Mesendoderm (in vitro differentiated cells): Measurements from ENCODE around the gene NGDN.

Experiments used
- DNase-seq: peaks from one replicate; pipeline ENCODE4 v3.0.0; 2013
- H2AK5ac ChIP-seq: 2 replicates; pipeline ENCODE4 v1.6.1; 2013; ENCODE audit warnings: low read length, inconsistent platforms
- H2BK120ac ChIP-seq: 2 replicates; pipeline ENCODE4 v1.6.1; 2013; ENCODE audit warnings: low read depth, mild to moderate bottlenecking, low read length, moderate library complexity, mixed read lengths
- H2BK15ac ChIP-seq: replicated peaks from 2 replicates; pipeline ENCODE4 v1.6.1; 2013; ENCODE audit warnings: low read depth, mild to moderate bottlenecking, moderate library complexity
- H2BK5ac ChIP-seq: 2 replicates; pipeline ENCODE4 v1.6.1; 2013; ENCODE audit warnings: low read length, inconsistent platforms
- H3K18ac ChIP-seq: 2 replicates; pipeline ENCODE4 v1.6.1; 2013; ENCODE audit warnings: mild to moderate bottlenecking, low read length, mixed read lengths
- H3K23ac ChIP-seq: one replicate; pipeline ENCODE4 v1.6.1; 2013; ENCODE audit warnings: low read length
- H3K27ac ChIP-seq: 2 replicates; pipeline ENCODE4 v1.5.1; 2013; ENCODE audit warnings: low read depth, mild to moderate bottlenecking, inconsistent platforms, low read length, moderate library complexity
- H3K27me3 ChIP-seq: 2 replicates; pipeline ENCODE4 v1.6.1; 2013; ENCODE audit warnings: low read length, control low read depth, mild to moderate bottlenecking, inconsistent platforms; ENCODE audit not compliant: insufficient read depth, poor library complexity
- H3K36me3 ChIP-seq: 2 replicates; pipeline ENCODE4 v1.6.1; 2013; ENCODE audit warnings: low read length, inconsistent platforms; ENCODE audit not compliant: control insufficient read depth, insufficient read depth
- H3K4ac ChIP-seq: one replicate; pipeline ENCODE4 v1.6.1; 2013; ENCODE audit warnings: low read depth, mild to moderate bottlenecking, low read length, moderate library complexity
- H3K4me1 ChIP-seq: 2 replicates; pipeline ENCODE4 v1.6.1; 2013; ENCODE audit warnings: low read depth, low read length, inconsistent platforms; ENCODE audit not compliant: control insufficient read depth
- H3K4me2 ChIP-seq: 2 replicates; pipeline ENCODE4 v1.6.1; 2013; ENCODE audit warnings: low read length
- H3K4me3 ChIP-seq: 2 replicates; pipeline ENCODE4 v1.5.1; 2013; ENCODE audit warnings: mild to moderate bottlenecking, low read length
- H3K56ac ChIP-seq: one replicate; pipeline ENCODE4 v1.6.1; 2013; ENCODE audit warnings: low read length
- H3K79me1 ChIP-seq: 2 replicates; pipeline ENCODE4 v1.6.1; 2013; ENCODE audit warnings: low read length, inconsistent platforms
- H3K79me2 ChIP-seq: 2 replicates; pipeline ENCODE4 v1.6.1; 2013; ENCODE audit warnings: mild to moderate bottlenecking, low read length; ENCODE audit not compliant: control insufficient read depth, insufficient read depth
- H3K9ac ChIP-seq: 2 replicates; pipeline ENCODE4 v1.6.1; 2013; ENCODE audit warnings: low read length, inconsistent platforms
- H4K5ac ChIP-seq: one replicate; pipeline ENCODE4 v1.6.1; 2013; ENCODE audit warnings: low read length
- H4K8ac ChIP-seq: one replicate; pipeline ENCODE4 v1.6.1; 2013; ENCODE audit warnings: low read depth, mild to moderate bottlenecking, control low read depth, low read length, moderate library complexity
- WGBS: extraction: QIAGEN DNeasy Blood & Tissue Kit; methylation state at CpG from one replicate; pipeline ENCODE4 v1.1.7; 2013; ENCODE audit warnings: low lambda C conversion rate, missing lambda C conversion rate; ENCODE audit not compliant: insufficient coverage; ENCODE audit errors: extremely low coverage; 5-methylcytosine and 5-hydroxymethylcytosine counted together

Gene NGDN

GRCh38 chr14:23437133-23438100 is 32.1 kb upstream of the NGDN start:
- no peak overlapping the region for H2BK15ac ChIP-seq
- H3K4me3 ChIP-seq = no peak overlapping the region
- H4K5ac ChIP-seq = no peak overlapping the region
- H3K18ac ChIP-seq = no peak overlapping the region
- DNase-seq = no peak
- no peaks in the 10 kb centered on the region for H3K27me3 ChIP-seq
- no peak overlapping the region for H2BK120ac ChIP-seq
- H3K4me2 ChIP-seq = no peak overlapping the region
- no peak overlapping the region for H2BK5ac ChIP-seq
- H3K56ac ChIP-seq = no peak overlapping the region
- H3K4me1 ChIP-seq = no peaks in the 10 kb centered on the region
- WGBS = no CpG with 5 or more reads among the region's 8 CpGs
- H4K8ac ChIP-seq = no peak overlapping the region
- no peak overlapping the region for H3K27ac ChIP-seq
- no peak overlapping the region for H3K23ac ChIP-seq
- no peak overlapping the region for H3K9ac ChIP-seq
- H3K79me1 ChIP-seq = no peaks in the 10 kb centered on the region
- H3K36me3 ChIP-seq = no peaks in the 10 kb centered on the region
- no peak overlapping the region for H3K4ac ChIP-seq
- no peaks in the 10 kb centered on the region for H3K79me2 ChIP-seq
- no peak overlapping the region for H2AK5ac ChIP-seq

DNA sequence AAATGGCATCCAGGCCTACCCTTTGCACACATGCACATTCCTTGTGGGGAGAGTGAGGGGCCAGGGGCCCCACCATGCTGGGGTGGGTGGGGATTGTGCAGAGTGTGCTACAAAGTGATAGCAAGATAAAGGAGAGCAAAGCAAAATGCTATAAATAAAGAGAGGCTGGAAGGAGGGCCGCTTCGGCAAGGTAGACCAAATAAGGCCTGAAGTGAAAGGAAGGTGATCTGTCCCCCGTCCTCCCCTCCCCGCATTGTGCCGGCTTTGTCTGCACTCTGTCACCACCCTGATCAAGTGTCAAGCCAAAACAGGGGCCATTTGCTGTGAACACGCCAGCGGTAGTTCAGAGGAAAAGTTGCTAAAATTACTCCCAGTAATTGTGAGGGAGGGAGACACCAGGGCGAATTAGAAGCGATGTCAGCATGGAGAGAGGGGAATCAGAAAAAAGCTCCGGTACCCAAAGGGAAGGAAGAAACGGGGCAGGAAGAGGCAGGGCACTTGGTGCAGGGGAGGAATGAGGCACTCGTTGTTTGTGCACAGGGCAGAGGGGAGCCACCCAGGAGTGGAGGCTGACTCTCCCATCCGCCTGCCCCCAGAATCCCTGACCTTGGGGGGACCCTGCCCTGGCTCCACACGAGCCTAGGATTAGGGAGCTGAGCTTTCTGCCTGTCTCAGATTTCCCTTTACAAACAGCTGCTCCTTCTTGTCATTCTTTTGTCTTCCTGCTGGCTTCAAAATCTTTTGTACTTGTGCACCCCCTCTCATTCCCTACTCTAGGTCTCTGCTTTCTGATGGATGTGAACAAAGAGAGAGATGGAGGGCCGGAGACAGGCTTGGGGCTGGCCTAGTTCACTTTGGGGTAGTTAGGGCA is 31.2 kb upstream of the NGDN start:
- Histone ChIP-seq H3K27me3 (no peaks in the 10 kb centered on the region), H2BK120ac (no peak overlapping the region), H4K5ac (no peak overlapping the region), H3K23ac (no peak overlapping the region), H3K18ac (no peak overlapping the region), H4K8ac (no peak overlapping the region), H3K56ac (no peak overlapping the region), H3K9ac (no peak overlapping the region), H3K4me1 (no peaks in the 10 kb centered on the region), H3K27ac (no peak overlapping the region), H3K79me1 (no peaks in the 10 kb centered on the region), H2AK5ac (no peak overlapping the region), H3K4me3 (no peak overlapping the region), H3K4ac (no peak overlapping the region), H2BK5ac (no peak overlapping the region), H3K4me2 (no peak overlapping the region), H2BK15ac (no peak overlapping the region), H3K36me3 (no peaks in the 10 kb centered on the region), H3K79me2 (no peaks in the 10 kb centered on the region)
- no CpG with 5 or more reads among the region's 15 CpGs for WGBS
- DNase-seq = no peak

DNA sequence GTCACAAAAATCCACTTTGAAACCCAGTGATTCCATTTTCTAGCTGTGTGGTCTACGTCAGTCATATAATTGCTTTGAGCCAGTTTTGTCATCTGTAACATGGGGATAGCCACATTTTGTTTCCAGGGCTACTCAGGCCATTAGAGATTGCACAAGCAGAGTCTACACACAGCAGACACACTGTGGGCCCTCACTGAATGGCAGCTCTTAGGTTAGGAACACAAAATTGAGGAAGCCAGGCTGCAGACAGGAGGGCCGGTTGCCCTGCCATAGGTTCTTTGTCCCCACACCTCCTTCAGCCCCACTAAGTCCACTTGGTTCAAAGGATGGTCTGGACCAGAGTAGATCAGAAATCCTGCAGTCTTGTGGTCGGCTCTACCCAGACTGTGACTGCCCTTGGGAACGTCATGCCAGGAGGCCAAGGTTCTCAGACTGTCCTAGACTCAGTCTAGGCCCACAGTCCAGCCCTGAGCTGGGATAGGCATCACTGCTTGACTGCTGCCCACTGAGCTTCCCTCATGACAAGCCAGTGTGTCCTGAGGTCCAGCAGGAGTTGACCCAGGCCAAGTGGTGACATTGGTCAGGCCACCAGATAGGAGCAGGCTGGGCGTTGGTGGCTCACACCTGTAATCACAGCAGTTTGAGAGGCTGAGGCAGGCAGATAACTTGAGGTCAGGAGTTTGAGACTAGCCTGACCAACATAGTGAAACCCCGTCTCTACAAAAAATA is 30.2 kb upstream of the NGDN start:
- Histone ChIP-seq H2BK15ac (no peak overlapping the region), H3K27ac (no peak overlapping the region), H4K8ac (no peak overlapping the region), H3K36me3 (no peaks in the 10 kb centered on the region), H2AK5ac (no peak overlapping the region), H4K5ac (no peak overlapping the region), H3K23ac (no peak overlapping the region), H3K4ac (no peak overlapping the region), H3K79me2 (no peaks in the 10 kb centered on the region), H3K4me2 (no peak overlapping the region), H3K79me1 (no peaks in the 10 kb centered on the region), H3K4me3 (no peak overlapping the region), H3K27me3 (no peaks in the 10 kb centered on the region), H2BK120ac (no peak overlapping the region), H3K18ac (no peak overlapping the region), H3K4me1 (no peaks in the 10 kb centered on the region), H3K56ac (no peak overlapping the region), H2BK5ac (no peak overlapping the region), H3K9ac (no peak overlapping the region)
- DNase-seq = no peak
- no CpG with 5 or more reads among the region's 6 CpGs for WGBS

DNA sequence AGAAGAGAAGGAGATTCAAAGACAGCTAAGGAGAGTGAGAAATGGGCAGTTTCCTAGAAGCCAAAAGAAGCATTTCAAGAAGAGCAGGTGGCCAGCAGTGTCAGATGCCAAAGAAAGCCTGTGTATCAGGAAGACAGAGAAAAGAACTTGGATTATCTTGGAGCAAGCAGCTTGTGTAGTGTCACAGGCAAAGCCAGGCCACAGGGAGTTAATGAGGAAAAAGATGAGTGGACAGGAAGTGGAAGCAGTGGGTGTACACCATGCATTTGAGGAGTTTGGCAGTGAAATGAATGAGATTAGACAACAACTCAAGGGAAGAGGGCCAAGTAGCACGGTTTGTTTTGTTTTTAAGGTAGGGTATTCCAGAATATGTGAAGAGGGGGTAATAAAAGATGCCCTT is 28.4 kb upstream of the NGDN start:
- Histone ChIP-seq H3K4ac (no peak overlapping the region), H3K18ac (no peak overlapping the region), H3K4me1 (no peaks in the 10 kb centered on the region)

GRCh38 chr14:23442721-23443356 is 26.7 kb upstream of the NGDN start:
- Histone ChIP-seq H3K4me3 (no peak overlapping the region), H3K18ac (no peak overlapping the region)

More for the DNA sequence above, 28.4 kb upstream of the NGDN start:
- no CpG with 5 or more reads among the region's 1 CpG for WGBS
- Histone ChIP-seq H3K27ac (no peak overlapping the region), H2BK120ac (no peak overlapping the region), H3K36me3 (no peaks in the 10 kb centered on the region), H3K79me1 (no peaks in the 10 kb centered on the region), H3K79me2 (no peaks in the 10 kb centered on the region), H2AK5ac (no peak overlapping the region), H4K8ac (no peak overlapping the region), H3K4me2 (no peak overlapping the region), H4K5ac (no peak overlapping the region), H2BK15ac (no peak overlapping the region), H2BK5ac (no peak overlapping the region), H3K27me3 (no peaks in the 10 kb centered on the region), H3K23ac (no peak overlapping the region), H3K9ac (no peak overlapping the region), H3K56ac (no peak overlapping the region), H3K4me3 (no peak overlapping the region)
- no peak for DNase-seq

More at GRCh38 chr14:23442721-23443356, 26.7 kb upstream of the NGDN start:
- Histone ChIP-seq H4K5ac (no peak overlapping the region), H3K56ac (peak overlapping the region; percentile 36), H2BK5ac (no peak overlapping the region), H3K79me1 (no peaks in the 10 kb centered on the region), H3K27ac (no peak overlapping the region), H3K4ac (no peak overlapping the region), H3K4me1 (no peaks in the 10 kb centered on the region), H3K4me2 (no peak overlapping the region), H2BK15ac (no peak overlapping the region), H3K27me3 (no peaks in the 10 kb centered on the region), H2BK120ac (no peak overlapping the region), H4K8ac (no peak overlapping the region), H3K79me2 (no peaks in the 10 kb centered on the region), H3K23ac (no peak overlapping the region), H3K36me3 (no peaks in the 10 kb centered on the region), H3K9ac (no peak overlapping the region), H2AK5ac (no peak overlapping the region)
- DNase-seq = no peak
- no CpG with 5 or more reads among the region's 9 CpGs for WGBS
